ENCODE data around the gene PHF19.

- TF ChIP-seq CTCF (IDR thresholded peaks at IDR 0.05) (no peak), EP300 (IDR thresholded peaks at IDR 0.05) (no peak), POLR2A (IDR thresholded peaks at IDR 0.05) (no peak)
Observed at GRCh38 chr9:120895951-120896350, 19.0 kb upstream of the PHF19 start.

All from ovary (tissue), 3 donors.